SU-DHL-6 (cell line): ENCODE measurements around the gene OSBP2.

Source experiments
- H2AFZ ChIP-seq: fragments of 200-600 bp; sonication (generic); 2 replicates; pipeline ENCODE4 v1.6.1; 2014; ENCODE audit warnings: low read depth, mild to moderate bottlenecking, moderate library complexity, mixed read lengths, antibody characterized with exemption, low read length; ENCODE audit not compliant: severe bottlenecking
- H3F3A ChIP-seq: fragments of 200-600 bp; shearing (Covaris generic); 2 replicates; pipeline ENCODE4 v1.6.0; 2016; ENCODE audit warnings: antibody characterized with exemption, mild to moderate bottlenecking; ENCODE audit not compliant: insufficient read depth
- H3K27ac ChIP-seq: fragments of 200-600 bp; sonication (generic); 2 replicates; pipeline ENCODE4 v1.5.1; 2016; ENCODE audit warnings: low read depth, mild to moderate bottlenecking, low read length, moderate library complexity, mixed read lengths
- H3K27me3 ChIP-seq: fragments of 200-600 bp; sonication (generic), shearing (Covaris generic); 2 replicates; pipeline ENCODE4 v1.6.0; 2014; ENCODE audit warnings: mild to moderate bottlenecking, low read length
- H3K36me3 ChIP-seq: fragments of 200-600 bp; sonication (generic); 2 replicates; pipeline ENCODE4 v1.6.1; 2014; ENCODE audit warnings: mild to moderate bottlenecking, low read length, mixed read lengths
- H3K4me2 ChIP-seq: fragments of 300-600, 200-600 bp; shearing (Covaris generic), sonication (generic); 2 replicates; pipeline ENCODE4 v1.6.0; 2014; ENCODE audit warnings: low read length, low read depth, mild to moderate bottlenecking; ENCODE audit not compliant: poor library complexity, severe bottlenecking
- H3K4me3 ChIP-seq: fragments of 200-600 bp; sonication (generic); 2 replicates; pipeline ENCODE4 v1.5.1; 2014; ENCODE audit warnings: antibody characterized with exemption, low read length, mild to moderate bottlenecking, mixed read lengths; ENCODE audit not compliant: insufficient read depth, poor library complexity, severe bottlenecking
- H3K79me2 ChIP-seq: fragments of 200-600 bp; sonication (generic); 2 replicates; pipeline ENCODE4 v1.6.1; 2014; ENCODE audit warnings: mild to moderate bottlenecking, low read length, moderate library complexity; ENCODE audit not compliant: insufficient read depth
- H3K9ac ChIP-seq: fragments of 200-600 bp; sonication (generic); 2 replicates; pipeline ENCODE4 v1.7.0; 2014; ENCODE audit warnings: mild to moderate bottlenecking, low read length
- H3K9me2 ChIP-seq: fragments of 200-600 bp; sonication (generic); replicated peaks from 2 replicates; pipeline ENCODE4 v1.6.1; 2014; ENCODE audit warnings: low read length; ENCODE audit not compliant: insufficient read depth
- H3K9me3 ChIP-seq: fragments of 200-600 bp; sonication (generic); 2 replicates; pipeline ENCODE4 v1.6.1; 2014; ENCODE audit warnings: low read length, mixed read lengths; ENCODE audit not compliant: insufficient read depth
- H4K20me1 ChIP-seq: fragments of 200-600 bp; sonication (generic); 2 replicates; pipeline ENCODE4 v1.6.1; 2014; ENCODE audit warnings: low read depth, mild to moderate bottlenecking, antibody characterized with exemption, low read length, moderate library complexity, mixed read lengths
- CTCF ChIP-seq: fragments of 200-600 bp; sonication (generic); IDR thresholded peaks from one replicate; pipeline ENCODE4 v1.5.1; 2017; ENCODE audit warnings: antibody characterized with exemption, mild to moderate bottlenecking, low read length, moderate library complexity; ENCODE audit not compliant: insufficient read depth, poor library complexity, severe bottlenecking
- EZH2phosphoT487 ChIP-seq: fragments of 200-600 bp; sonication (generic), shearing (Covaris generic); conservative IDR thresholded peaks from 2 replicates; pipeline ENCODE4 v1.6.1; 2018; ENCODE audit warnings: mild to moderate bottlenecking, antibody characterized with exemption, low read length, moderate library complexity, mixed read lengths

Gene OSBP2

DNA sequence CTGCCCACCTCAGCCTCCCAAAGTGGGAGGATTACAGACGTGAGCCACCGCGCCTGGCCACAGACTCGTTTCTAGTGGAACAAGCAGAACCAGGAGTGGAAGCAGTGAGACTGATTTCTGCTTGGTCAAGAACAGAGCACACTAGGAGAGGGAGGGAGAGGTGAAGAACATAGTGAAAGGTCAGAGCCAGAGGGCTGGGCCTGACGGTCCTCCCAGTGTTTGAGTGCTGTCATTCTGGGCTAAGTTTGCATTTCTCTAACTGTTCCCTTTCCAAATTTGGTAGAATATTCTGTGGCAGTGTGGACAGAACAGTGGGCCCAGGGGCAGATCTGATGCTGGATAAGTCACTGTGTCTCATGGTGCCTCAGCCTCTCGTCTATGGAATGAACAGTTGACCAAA, 55.2 kb downstream of the OSBP2 start:
- Histone ChIP-seq H2AFZ (no peak overlapping the region), H3K9me3 (no peaks in the 10 kb centered on the region), H3K27me3 (no peaks in the 10 kb centered on the region), H3K9ac (no peak overlapping the region), H3K36me3 (no peaks in the 10 kb centered on the region), H3K4me3 (no peak overlapping the region), H3K4me2 (no peak overlapping the region), H3F3A (no peaks in the 10 kb centered on the region), H4K20me1 (no peaks in the 10 kb centered on the region), H3K27ac (no peak overlapping the region), H3K9me2 (no peaks in the 10 kb centered on the region), H3K79me2 (no peaks in the 10 kb centered on the region)
- no peak for TF ChIP-seq EZH2phosphoT487
- TF ChIP-seq CTCF = no peak

DNA sequence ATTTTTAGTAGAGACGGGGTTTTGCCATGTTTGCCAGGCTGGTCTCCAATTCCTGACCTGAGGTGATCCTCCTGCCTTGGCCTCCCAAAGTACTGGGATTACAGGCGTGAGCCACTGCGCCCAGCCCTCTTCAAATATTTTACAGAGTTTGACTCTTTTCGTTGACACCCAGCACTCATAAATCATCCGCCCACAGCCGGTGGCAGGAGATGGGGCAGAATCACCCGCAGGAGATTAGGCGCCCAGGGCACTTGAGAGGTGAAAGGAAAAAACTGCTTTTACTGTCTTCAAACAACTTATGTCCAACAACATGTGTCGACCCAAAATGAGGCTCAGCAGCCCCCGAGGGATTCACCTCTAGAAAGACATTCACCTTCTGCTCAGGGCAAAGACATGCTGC, 56.9 kb downstream of the OSBP2 start:
- H3F3A ChIP-seq = no peaks in the 10 kb centered on the region
- no peaks in the 10 kb centered on the region for H3K9me2 ChIP-seq
- H3K9ac ChIP-seq = no peak overlapping the region
- no peaks in the 10 kb centered on the region for H3K9me3 ChIP-seq
- H2AFZ ChIP-seq = no peak overlapping the region
- no peak overlapping the region for H3K4me3 ChIP-seq
- H3K4me2 ChIP-seq = no peak overlapping the region
- H3K79me2 ChIP-seq = no peaks in the 10 kb centered on the region
- H3K27ac ChIP-seq = no peak overlapping the region
- no peaks in the 10 kb centered on the region for H3K27me3 ChIP-seq
- no peaks in the 10 kb centered on the region for H3K36me3 ChIP-seq
- H4K20me1 ChIP-seq = no peaks in the 10 kb centered on the region
- TF ChIP-seq CTCF = no peak

GRCh38 chr22:30752771-30753170, 58.1 kb downstream of the OSBP2 start:
- Histone ChIP-seq H3K4me3 (no peak overlapping the region), H3K36me3 (no peaks in the 10 kb centered on the region), H3F3A (no peaks in the 10 kb centered on the region), H3K9me3 (no peaks in the 10 kb centered on the region), H3K79me2 (no peaks in the 10 kb centered on the region), H3K9me2 (no peaks in the 10 kb centered on the region), H3K9ac (no peak overlapping the region), H3K27me3 (no peaks in the 10 kb centered on the region), H3K4me2 (no peak overlapping the region), H3K27ac (no peak overlapping the region), H4K20me1 (no peaks in the 10 kb centered on the region), H2AFZ (no peak overlapping the region)
- TF ChIP-seq CTCF = no peak
- TF ChIP-seq EZH2phosphoT487 = no peak

DNA sequence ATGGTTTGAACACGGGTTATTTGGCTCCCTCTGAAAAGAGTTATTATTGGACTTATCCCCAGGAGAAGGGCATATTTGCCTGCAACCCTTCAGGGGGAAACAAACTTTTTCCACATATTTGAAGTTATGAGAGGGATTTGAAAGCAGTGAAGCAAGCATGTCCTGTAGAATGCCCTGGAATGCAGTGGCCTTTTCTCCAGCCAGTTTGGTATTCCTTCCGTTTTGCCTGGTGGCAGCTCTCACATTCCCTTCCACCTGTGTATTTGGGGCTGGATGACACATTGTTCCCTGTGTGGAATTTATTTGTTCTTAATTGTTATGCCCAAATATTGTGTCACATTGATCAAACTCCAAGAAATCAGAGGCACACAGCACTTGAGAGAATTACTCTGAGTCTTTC, 59.0 kb downstream of the OSBP2 start:
- Histone ChIP-seq H3F3A (no peaks in the 10 kb centered on the region), H3K9ac (no peak overlapping the region), H3K36me3 (no peaks in the 10 kb centered on the region), H3K79me2 (no peaks in the 10 kb centered on the region), H3K27me3 (no peaks in the 10 kb centered on the region), H3K4me2 (no peak overlapping the region), H4K20me1 (no peaks in the 10 kb centered on the region), H3K27ac (no peak overlapping the region), H3K9me2 (no peaks in the 10 kb centered on the region), H3K4me3 (no peak overlapping the region), H2AFZ (no peak overlapping the region), H3K9me3 (no peaks in the 10 kb centered on the region)
- TF ChIP-seq CTCF = no peak
- no peak for TF ChIP-seq EZH2phosphoT487
